Cardiac fibroblast (primary cell): ENCODE results near the gene PROCA1.

Experiments used
- DNase-seq, 2 donors: peaks; one replicate each; pipeline versions ENCODE4 v3.0.0 to v3.0.0-alpha.2; 2010; ENCODE audit warnings: low read depth in 2 of 2
- H3K4me3 ChIP-seq, 2 donors: replicated peaks in 1 of 2; 1 replicate in 1 of 2; 2 replicates in 1 of 2; pipeline ENCODE4 v1.5.1; 2011; ENCODE audit warnings: low read depth in 2 of 2, low read length in 2 of 2, mild to moderate bottlenecking in 2 of 2, moderate library complexity in 1 of 2
- CTCF ChIP-seq: IDR thresholded peaks from one replicate; pipeline ENCODE4 v1.5.1; 2011; ENCODE audit warnings: low read depth, mild to moderate bottlenecking, low read length, inconsistent platforms

The PROCA1 gene

GRCh38 chr17:28710861-28711722 lies 596 bp downstream of the PROCA1 start:
- peak; percentile 87 to 92 for DNase-seq
- H3K4me3 ChIP-seq = peak overlapping the region; percentile 44 to 60
- no peak for TF ChIP-seq CTCF

GRCh38 chr17:28707339-28707720 lies 4.4 kb downstream of the PROCA1 start:
- TF ChIP-seq CTCF = no peak
- no peak for DNase-seq
- no peak overlapping the region for H3K4me3 ChIP-seq

- DNase-seq = no peak
- no peak for TF ChIP-seq CTCF
- no peak overlapping the region for H3K4me3 ChIP-seq
Observed at GRCh38 chr17:28706471-28707338, 5.0 kb downstream of the PROCA1 start.

GRCh38 chr17:28705728-28706334 lies 5.9 kb downstream of the PROCA1 start:
- TF ChIP-seq CTCF = no peak
- no peak overlapping the region for H3K4me3 ChIP-seq
- DNase-seq = no peak

- no peak overlapping the region for H3K4me3 ChIP-seq
- TF ChIP-seq CTCF = no peak
Observed at GRCh38 chr17:28705074-28705659, 6.5 kb downstream of the PROCA1 start.

GRCh38 chr17:28704219-28704858 lies 7.3 kb downstream of the PROCA1 start:
- H3K4me3 ChIP-seq = no peak overlapping the region
- no peak for TF ChIP-seq CTCF
- DNase-seq = no peak

More at GRCh38 chr17:28705074-28705659, 6.5 kb downstream of the PROCA1 start:
- no peak for DNase-seq
